ENCODE measurements around the gene RPS27. TPM values are rescaled to one million over a fixed set of nuclear protein-coding genes. Genes with fewer than 3 reads are reported as not detected.
"Not testable (repeated sequence)": the region's sequence is repeated elsewhere in the genome, so short reads cannot be mapped to it uniquely, and the experiment has no call there.

The RPS27 gene
- total RNA-seq, 4 donors from 2014 or later = 990 to 4,016 (median 2,721) TPM

DNA sequence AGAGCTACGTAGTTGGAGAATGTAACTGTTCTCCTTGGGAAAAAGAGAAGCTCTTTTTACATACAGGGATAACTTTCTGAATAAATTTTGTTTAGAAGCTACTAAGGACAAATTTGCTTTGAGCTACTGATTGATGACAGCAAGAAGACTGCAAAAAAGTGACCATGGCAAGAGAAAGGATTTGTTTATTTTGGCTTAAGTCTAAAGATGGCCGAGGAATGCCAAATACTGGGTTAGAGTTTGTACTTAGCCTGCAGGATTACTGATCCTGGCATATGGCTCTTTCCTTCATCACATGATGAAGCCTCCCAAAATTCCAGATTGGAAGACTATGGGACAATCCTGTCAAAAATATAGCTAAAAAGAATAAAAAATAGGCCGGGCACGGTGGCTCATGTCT, 28.7 kb downstream of the RPS27 start:
- 39 to 62% methylated on average over 2 to 4 of the region's 4 CpGs for WGBS, 2 donors (ENCODE audit: low coverage in 1 of 2)

DNA sequence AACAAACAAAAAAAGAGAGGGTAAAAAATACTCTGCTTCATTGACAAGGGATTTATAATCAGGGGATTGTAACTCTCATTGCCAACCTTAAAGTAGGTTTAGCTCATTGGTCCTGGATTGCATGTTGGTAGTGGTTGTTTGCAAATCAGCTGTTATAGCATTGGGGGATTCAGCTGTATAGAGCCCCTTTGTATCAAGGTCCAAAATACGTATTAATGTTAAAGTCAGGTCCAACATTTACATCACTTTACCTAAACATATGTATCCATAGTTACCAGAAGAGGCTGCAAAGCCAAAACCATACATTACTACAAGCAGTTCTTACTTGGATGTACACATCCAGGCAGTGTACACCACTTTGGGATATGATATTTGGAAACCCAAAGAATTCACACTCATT, 29.4 kb downstream of the RPS27 start:
- Histone ChIP-seq H3K4me3 (no peak overlapping the region), H3K4me1 (no peaks in the 10 kb centered on the region), H3K27ac (no peak overlapping the region), H3K36me3 (no peaks in the 10 kb centered on the region), H3K9me3 (no peaks in the 10 kb centered on the region), H3K27me3 (no peaks in the 10 kb centered on the region)
- ATAC-seq = no peak
- WGBS, 2 donors (ENCODE audit: low coverage in 1 of 2) = 70 to 100% methylated on average over 1 of the region's 1 CpG
- TF ChIP-seq POLR2A (IDR thresholded peaks at IDR 0.05) (no peak), POLR2AphosphoS5 (IDR thresholded peaks at IDR 0.05) (no peak), EP300 (IDR thresholded peaks at IDR 0.05) (no peak)
- TF ChIP-seq, protein P1, sequence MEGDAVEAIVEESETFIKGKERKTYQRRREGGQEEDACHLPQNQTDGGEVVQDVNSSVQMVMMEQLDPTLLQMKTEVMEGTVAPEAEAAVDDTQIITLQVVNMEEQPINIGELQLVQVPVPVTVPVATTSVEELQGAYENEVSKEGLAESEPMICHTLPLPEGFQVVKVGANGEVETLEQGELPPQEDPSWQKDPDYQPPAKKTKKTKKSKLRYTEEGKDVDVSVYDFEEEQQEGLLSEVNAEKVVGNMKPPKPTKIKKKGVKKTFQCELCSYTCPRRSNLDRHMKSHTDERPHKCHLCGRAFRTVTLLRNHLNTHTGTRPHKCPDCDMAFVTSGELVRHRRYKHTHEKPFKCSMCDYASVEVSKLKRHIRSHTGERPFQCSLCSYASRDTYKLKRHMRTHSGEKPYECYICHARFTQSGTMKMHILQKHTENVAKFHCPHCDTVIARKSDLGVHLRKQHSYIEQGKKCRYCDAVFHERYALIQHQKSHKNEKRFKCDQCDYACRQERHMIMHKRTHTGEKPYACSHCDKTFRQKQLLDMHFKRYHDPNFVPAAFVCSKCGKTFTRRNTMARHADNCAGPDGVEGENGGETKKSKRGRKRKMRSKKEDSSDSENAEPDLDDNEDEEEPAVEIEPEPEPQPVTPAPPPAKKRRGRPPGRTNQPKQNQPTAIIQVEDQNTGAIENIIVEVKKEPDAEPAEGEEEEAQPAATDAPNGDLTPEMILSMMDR (IDR thresholded peaks at IDR 0.05) = no peak

More for the DNA sequence above, 28.7 kb downstream of the RPS27 start:
- no peak for TF ChIP-seq POLR2AphosphoS5 (IDR thresholded peaks at IDR 0.05)
- no peak for TF ChIP-seq POLR2A (IDR thresholded peaks at IDR 0.05)
- TF ChIP-seq, protein P1 (IDR thresholded peaks at IDR 0.05) = no peak
- no peaks in the 10 kb centered on the region for H3K36me3 ChIP-seq
- ATAC-seq = no peak
- no peak overlapping the region for H3K4me3 ChIP-seq
- H3K27ac ChIP-seq = no peak overlapping the region
- no peaks in the 10 kb centered on the region for H3K9me3 ChIP-seq
- no peaks in the 10 kb centered on the region for H3K4me1 ChIP-seq
- no peaks in the 10 kb centered on the region for H3K27me3 ChIP-seq

DNA sequence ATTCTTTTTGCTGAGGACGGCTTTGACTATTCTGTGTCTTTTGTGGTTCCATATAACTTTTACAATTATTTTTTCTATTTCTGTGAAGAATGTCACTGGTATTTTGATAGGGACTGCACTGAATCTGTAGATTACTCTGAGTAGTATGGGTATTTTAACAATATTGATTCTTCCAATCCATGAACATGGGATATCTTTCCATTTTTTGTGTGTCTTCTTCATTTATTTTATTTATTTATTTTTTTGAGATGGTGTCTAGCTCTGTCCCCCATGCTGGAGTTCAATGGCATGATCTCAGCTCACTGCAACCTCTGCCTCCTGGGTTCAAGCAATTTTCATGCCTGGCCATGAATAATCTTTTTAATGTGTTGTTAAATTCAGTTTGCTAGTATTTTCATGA, 43.1 kb downstream of the RPS27 start:
- H3K27me3 ChIP-seq, H3K4me3 ChIP-seq, H3K4me1 ChIP-seq, ATAC-seq, H3K36me3 ChIP-seq, H3K27ac ChIP-seq: not testable (repeated sequence)
- WGBS, 2 donors (ENCODE audit: low coverage in 1 of 2) = 75 to 100% methylated on average over 1 of the region's 1 CpG
- H3K9me3 ChIP-seq = peaks cover 0 to 17% (median 0%) of the 10 kb centered on the region in 3 donors

Small RNA genes lying within 50 kb of the gene (small RNA-seq; reads per million reads assigned to genes)
- gene MIR6737 (0 to 0.38 (median 0) reads per million in 4 donors), gene RNU6-179P (0 reads per million in 4 donors)

Other genes starting within 250 kb of the RPS27 start
- gene SLC27A3, start 215.4 kb upstream of the RPS27 start, total RNA-seq = 10 to 100 TPM; 18.8 to 30.7 (median 21.6) TPM
- gene GATAD2B, start 67.8 kb upstream of the RPS27 start, total RNA-seq = 10 to 100 TPM; 18.4 to 30.8 (median 23.8) TPM
- gene DENND4B, start 44.0 kb upstream of the RPS27 start, total RNA-seq = 10 to 100 TPM; 10.2 to 46.5 (median 32.3) TPM
- 10 to 100 TPM; 13.9 to 21.2 (median 15.6) TPM for gene CRTC2, start 32.1 kb upstream of the RPS27 start, total RNA-seq
- 100 to 1,000 TPM in 3 of 4 donors, 10 to 100 TPM in 1; 64.8 to 115 (median 106) TPM for gene SLC39A1, start 27.2 kb upstream of the RPS27 start, total RNA-seq
- 10 to 100 TPM in 1 of 4 donors, 1 to 10 TPM in 3; 5.1 to 10.4 (median 6.8) TPM for gene CREB3L4, start 22.9 kb upstream of the RPS27 start, total RNA-seq
- 100 to 1,000 TPM; 158 to 193 (median 180) TPM for gene JTB, start 13.1 kb upstream of the RPS27 start, total RNA-seq
- gene RAB13, start 4.4 kb upstream of the RPS27 start, total RNA-seq = 10 to 100 TPM; 43.6 to 50.7 (median 48.9) TPM
- not detected for gene NUP210L, start 164.3 kb downstream of the RPS27 start, total RNA-seq
- 100 to 1,000 TPM in 3 of 4 donors, 10 to 100 TPM in 1; 95.9 to 275 (median 151) TPM for gene TPM3, start 201.3 kb downstream of the RPS27 start, total RNA-seq
- not detected for gene CFAP141, start 215.6 kb downstream of the RPS27 start, total RNA-seq
- gene UBAP2L, start 230.2 kb downstream of the RPS27 start, total RNA-seq = 10 to 100 TPM; 71.6 to 79.9 (median 75.1) TPM

Measured in gastroesophageal sphincter (tissue), 4 donors.